Activated T-cell treated with anti-CD3 and anti-CD28 coated beads for 48 hours (primary cell): ENCODE measurements around the gene C2orf80.
"Not testable (repeated sequence)": the region's sequence is repeated elsewhere in the genome, so short reads cannot be mapped to it uniquely, and the experiment has no call there.

Source experiments
- DNase-seq: peaks from one replicate; pipeline ENCODE4 v3.0.0-alpha.2; 2020; ENCODE audit warnings: low read depth

The C2orf80 gene

GRCh38 chr2:208189810-208190503, at the start of gene C2orf80:
Gene C2orf80 (minus strand): TSS chr2:208190030. CDS start chr2:208186986, 3,044 bp downstream.
- no peak for DNase-seq

GRCh38 chr2:208235860-208236259, 46.0 kb upstream of the C2orf80 start:
- no peak for DNase-seq

GRCh38 chr2:208234786-208235185, 45.0 kb upstream of the C2orf80 start:
- DNase-seq = no peak

GRCh38 chr2:208228476-208228875, 38.6 kb upstream of the C2orf80 start:
- DNase-seq = no peak

- no peak for DNase-seq
Measured at GRCh38 chr2:208227581-208228232, 37.9 kb upstream of the C2orf80 start.

- DNase-seq = no peak
Measured at GRCh38 chr2:208224802-208225201, 35.0 kb upstream of the C2orf80 start.

- no peak for DNase-seq
Measured at GRCh38 chr2:208222351-208222750, 32.5 kb upstream of the C2orf80 start.

- DNase-seq = not testable (repeated sequence)
Measured at GRCh38 chr2:208221873-208222272, 32.0 kb upstream of the C2orf80 start.

- no peak for DNase-seq
Measured at GRCh38 chr2:208210688-208211451, 21.0 kb upstream of the C2orf80 start.

GRCh38 chr2:208208335-208209085, 18.7 kb upstream of the C2orf80 start:
- DNase-seq = no peak

- DNase-seq = no peak
Measured at GRCh38 chr2:208207769-208208168, 17.9 kb upstream of the C2orf80 start.

GRCh38 chr2:208204166-208204565, 14.3 kb upstream of the C2orf80 start:
- DNase-seq = no peak

GRCh38 chr2:208195531-208195930, 5.7 kb upstream of the C2orf80 start:
- no peak for DNase-seq

- no peak for DNase-seq
Measured at GRCh38 chr2:208192611-208193236, 2.9 kb upstream of the C2orf80 start.

- DNase-seq = no peak
Measured at GRCh38 chr2:208189069-208189809, 591 bp downstream of the C2orf80 start.

- DNase-seq = no peak
Measured at GRCh38 chr2:208186893-208187292, 2.9 kb downstream of the C2orf80 start.

GRCh38 chr2:208186465-208186864, 3.4 kb downstream of the C2orf80 start:
- DNase-seq = no peak

- no peak for DNase-seq
Measured at GRCh38 chr2:208183972-208184705, 5.7 kb downstream of the C2orf80 start.

GRCh38 chr2:208183526-208183925, 6.3 kb downstream of the C2orf80 start:
- DNase-seq = no peak

- no peak for DNase-seq
Measured at GRCh38 chr2:208182835-208183234, 7.0 kb downstream of the C2orf80 start.
